ACHN (cell line): ENCODE measurements around the gene SLC28A1.

Experiments used
- DNase-seq: peaks from one replicate; pipeline ENCODE4 v3.0.0-alpha.2; 2015
- in situ Hi-C: cut with HindIII; loops from 2 replicates; pipeline ENCODE4 v1.10.0; 2017; ENCODE audit warnings: low sequenced_read_pairs, low pct_ligation_motif_present, low pct_unique_long_range_greater_than_20kb

Gene SLC28A1

DNA sequence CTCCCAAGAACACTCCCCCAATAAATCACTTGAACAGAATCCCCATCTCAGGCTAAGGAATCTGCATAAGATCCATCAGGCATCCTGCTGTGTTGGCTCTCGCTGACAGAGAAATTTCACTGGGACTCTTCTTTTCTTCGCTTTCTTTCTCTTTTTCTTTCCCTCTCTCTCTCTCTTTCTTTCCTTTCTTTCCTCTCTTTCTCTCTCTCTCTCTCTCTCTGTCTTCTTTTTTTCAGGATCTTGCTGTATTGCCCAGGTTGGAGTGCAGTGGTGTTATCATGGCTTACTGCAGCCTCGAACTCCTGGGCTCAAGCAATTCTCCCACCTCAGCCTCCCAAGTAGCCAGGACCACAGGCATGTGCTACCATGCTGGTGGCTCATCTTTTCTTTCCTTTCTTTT, 4.5 kb upstream of the SLC28A1 start:
- DNase-seq, result no peak
- in situ Hi-C loops, result no loop called here

DNA sequence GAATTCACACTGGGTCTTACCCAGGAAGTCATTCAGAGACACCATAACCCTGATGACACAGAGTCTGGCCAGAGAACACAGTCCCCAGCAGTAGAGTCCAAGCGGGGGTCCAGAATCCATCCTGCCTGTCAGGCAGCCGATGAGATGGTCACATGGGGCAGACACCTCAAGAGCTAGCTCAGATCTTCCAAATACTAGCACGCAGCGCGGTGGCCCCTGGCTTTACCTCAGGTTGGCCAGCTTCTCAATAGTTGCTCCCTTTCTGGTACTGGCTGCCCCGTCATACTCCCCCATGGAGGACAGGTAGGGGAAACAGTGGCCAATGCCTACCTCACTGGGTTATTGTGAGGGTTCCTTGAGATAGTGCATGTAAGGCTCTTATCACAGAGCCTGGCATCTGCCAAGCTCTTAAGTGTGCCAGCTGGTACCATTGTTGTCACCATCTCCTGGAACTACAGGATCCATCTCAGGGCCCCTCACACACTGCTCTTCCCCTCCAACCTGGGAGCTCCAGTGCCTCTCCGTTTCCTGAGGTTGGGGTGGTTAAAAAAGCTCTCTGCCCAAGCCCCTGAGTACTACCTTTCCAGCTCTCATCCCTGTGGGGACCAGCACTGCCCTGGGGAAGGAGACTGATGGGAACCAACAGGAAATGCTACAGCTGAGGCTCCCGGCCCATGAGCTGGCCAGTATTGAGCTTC, 3.5 kb upstream of the SLC28A1 start:
- in situ Hi-C loops, result no loop called here

DNA sequence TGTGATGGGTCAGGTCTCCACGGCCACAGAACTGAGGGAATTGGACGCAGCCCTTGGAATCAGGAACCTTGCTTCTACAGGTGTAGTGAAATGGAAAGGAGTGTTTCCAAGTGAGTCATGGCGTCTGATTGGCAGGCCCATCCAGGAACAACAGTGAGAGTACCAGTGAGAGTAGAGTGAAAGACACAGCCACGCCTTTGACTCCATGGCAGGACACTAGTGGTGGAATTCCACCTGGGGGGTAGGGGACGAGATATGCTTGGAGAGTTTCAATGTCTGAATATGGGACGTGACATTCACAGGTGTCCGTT, 3.0 kb upstream of the SLC28A1 start:
- in situ Hi-C loops, result no loop called here

More for the DNA sequence above, 3.5 kb upstream of the SLC28A1 start:
- no peak for DNase-seq

DNA sequence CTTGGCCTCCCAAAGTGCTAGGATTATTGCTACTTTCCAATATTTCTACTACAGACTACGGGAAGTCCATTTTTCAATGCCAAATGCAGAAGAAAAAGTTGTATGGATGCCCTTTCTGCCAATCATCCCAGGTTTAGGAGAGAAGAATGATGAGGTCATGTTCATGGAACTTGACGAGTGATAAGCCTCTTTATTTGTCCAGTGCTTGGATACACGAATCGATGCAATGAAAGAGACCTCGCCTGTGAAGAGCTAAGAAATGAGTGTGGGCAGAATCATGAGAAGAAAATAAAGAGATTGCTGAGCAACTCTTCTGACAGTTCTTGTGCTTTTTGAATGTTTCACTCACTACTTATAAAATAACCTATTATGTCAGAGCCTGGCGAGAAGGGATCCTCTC, 996 bp upstream of the SLC28A1 start:
- DNase-seq, result no peak
- in situ Hi-C loops, result no loop called here

More for the DNA sequence above, 3.0 kb upstream of the SLC28A1 start:
- no peak for DNase-seq

DNA sequence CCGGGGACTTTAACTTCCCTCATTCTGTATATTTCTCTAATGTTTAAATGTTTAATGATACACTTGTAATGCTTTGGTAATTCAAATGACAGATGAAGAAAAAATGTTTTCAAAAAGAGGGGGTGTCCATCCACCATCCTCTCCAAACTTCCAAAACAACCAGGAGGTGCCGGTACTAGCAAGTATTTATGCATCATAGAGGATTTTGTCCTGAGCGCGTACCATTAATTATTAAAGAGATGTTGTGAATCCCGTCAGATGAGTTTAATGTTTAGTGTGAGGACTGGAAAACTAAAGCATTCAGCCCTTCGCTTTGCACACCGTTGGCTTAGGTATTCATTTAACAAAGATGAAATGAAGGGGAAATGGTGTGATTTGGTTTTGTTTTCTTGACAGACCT, 1.3 kb downstream of the SLC28A1 start:
- in situ Hi-C loops, result no loop called here
- no peak for DNase-seq

DNA sequence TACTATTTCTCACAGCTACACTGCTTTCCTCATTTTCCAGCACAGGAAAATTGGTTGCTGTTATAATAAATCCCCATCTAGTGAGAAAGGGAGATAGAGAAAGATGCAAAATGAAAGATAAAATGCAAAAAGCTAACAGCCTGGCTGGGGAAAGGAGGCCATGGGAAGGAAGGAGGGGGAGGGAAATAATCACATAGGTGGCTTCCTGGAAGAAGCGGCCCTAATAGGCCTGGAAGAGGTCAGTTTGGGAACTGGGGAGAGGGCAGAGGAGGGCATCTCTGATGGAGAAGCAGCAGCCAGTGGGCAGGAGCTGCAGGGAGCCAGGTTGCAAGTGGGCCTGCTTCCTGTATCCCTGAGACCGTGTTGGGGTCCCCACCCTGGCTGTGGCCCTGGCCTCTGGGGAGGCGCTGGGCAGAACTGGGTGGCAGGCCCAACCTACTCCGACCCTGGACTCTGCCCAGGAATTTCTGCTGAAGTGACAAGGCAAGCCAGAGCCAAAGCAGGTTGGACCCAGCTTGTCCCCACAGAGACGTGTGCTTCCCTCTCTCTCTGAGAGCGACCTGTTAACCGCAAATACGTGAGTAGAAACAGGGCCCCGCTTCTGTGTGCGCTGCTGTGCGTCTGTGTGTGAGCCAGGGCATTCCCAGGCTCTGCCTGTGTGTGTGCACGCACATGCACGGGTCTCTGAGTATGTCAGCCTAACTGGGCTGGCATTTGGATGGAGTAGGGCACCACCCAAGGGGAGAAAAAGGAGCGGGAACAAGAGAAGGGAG, 1.9 kb downstream of the SLC28A1 start:
- DNase-seq, result no peak
- in situ Hi-C loops, result no loop called here

DNA sequence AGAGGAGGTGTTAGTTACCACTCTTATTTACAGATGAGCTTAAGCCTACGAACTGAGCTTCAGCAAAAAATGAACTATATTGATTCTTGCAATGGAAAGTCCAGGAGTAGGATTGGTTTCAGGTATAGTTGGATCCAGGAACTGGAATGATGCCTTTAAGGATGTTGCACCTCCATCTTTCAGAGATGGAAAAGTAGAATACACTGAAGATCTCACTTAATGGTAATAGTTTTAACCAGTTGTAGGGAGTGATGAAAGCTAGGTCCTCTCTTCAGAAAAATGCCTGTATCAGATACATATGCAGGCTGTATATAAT, 2.5 kb downstream of the SLC28A1 start:
- in situ Hi-C loops, result no loop called here
- no peak for DNase-seq

DNA sequence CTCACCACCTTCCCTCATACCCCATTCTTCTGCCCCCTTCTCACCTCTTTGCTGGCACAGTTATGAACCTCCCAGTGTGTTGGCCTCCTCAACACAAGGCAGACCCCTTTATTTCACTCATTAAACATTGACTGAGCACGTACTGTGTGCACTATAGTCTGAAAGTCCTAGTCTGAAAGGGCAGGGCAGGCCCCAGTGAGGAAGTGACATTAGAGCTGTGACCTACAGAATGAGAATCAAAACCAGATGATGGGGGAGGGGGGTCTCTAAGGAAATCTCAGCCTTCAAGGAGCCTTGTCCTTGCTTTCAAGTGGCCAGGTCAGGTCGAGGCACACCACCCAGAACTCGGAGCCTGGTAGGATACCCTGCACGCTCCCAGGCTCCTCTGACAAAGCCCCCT, 3.5 kb downstream of the SLC28A1 start:
- DNase-seq, result no peak
- in situ Hi-C loops, result no loop called here

DNA sequence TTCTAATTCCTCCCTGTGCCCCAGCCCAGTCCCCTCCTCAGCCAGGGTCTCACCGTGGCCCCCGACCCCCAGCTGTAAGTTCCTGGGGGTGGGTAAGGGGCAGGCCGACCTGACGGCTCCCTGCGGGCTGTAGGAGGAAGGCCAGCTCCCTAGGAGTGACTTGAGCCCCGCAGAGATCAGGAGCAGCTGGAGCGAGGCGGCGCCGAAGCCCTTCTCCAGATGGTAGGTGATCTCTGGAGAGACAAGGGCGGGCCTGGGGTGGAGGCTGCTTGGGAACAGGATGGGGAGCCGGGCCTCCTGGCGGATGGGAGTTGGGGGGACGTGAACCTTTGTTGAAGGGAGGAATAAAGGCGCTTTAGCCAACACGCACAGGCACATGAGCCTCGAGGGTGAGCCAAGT, 4.2 kb downstream of the SLC28A1 start:
- in situ Hi-C loops, result no loop called here
- DNase-seq, result no peak

DNA sequence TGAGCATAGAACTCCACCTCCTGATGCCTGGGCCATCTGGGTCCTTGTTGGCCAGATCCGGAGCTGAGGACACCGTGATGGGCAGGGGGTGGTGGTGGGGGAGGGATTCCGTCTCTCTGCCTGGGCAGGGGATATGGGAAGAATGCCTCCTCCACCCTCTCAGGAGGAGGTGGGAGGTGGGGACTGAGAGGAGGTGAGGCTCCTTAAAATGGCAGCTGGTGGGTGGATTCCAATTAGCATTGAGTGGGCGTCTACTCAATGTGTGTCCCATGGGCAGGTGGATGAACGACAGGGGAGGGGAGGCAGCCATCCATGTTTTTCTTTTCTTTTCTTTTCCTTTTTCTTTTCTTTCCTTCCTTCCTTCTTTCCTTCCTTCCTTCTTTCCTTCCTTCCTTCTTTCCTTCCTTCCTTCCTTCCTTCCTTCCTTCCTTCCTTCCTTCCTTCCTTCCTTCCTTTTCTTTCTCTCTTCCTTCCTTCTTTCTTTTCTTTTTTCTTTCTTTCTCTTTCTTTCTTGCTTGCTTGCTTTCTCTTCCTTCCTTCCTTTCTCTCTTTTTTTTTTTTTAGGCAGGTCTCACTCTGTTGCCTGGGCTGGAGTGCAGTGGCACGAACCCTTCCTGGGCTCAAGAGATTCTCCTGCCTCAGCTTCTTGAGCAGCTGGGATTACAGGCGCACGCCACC, 5.0 kb downstream of the SLC28A1 start:
- in situ Hi-C loops, result no loop called here
- DNase-seq, result no peak

DNA sequence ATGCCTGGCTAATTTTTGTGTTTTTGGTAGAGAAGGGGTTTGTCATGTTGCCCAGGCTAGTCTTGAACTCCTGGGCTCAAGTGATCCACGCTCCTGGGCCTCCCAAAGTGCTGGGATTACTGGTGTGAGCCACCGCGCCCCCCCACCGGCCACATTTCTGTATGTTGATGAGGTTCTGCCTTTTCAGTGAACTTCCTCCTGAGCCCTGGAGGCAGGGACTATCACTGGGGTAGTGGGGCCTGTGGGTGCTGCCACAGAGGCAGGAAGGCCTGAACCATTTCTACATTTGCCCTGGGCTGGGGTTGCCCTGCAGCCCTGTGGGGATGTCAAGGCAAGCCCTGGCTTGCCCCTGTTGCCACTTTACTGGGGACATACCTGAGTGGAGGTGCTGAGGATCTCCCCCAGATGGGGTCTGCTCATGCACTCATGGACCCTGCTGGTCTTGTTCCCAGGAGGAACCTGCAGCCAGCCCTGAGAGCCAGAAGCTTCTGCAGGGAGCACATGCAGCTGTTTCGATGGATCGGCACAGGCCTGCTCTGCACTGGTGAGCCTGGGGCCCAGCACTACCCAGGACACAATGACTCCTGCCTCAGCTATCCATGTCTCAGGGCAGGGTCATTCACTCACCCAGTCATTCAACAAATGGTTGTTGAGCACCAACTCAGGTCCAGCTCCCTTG, 5.7 kb downstream of the SLC28A1 start:
- no peak for DNase-seq
- in situ Hi-C loops, result no loop called here

DNA sequence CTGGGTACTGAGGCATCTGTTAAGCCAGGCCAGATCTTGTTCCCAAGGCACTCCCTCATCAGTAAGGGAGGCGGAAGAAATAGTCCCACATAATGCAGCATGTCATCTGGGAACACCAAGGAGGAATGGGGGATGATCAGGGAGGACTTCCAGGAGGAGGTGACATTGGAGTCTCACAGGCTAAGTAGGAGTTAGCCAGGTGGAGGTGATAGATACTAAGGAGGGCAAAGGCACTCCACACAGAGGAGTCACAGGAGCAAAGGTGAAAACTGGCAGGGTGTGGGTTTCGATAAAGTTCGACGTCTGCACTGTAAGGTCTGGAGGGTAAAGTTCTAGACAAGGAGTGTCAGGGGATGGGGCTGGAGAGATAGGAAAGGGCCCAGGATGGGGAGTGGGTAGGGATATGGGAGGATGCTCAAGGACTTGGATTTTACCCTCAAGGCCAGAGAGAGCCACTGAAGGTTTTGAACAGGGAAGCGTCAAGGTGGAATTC, 6.3 kb downstream of the SLC28A1 start:
- in situ Hi-C loops, result no loop called here
- no peak for DNase-seq

DNA sequence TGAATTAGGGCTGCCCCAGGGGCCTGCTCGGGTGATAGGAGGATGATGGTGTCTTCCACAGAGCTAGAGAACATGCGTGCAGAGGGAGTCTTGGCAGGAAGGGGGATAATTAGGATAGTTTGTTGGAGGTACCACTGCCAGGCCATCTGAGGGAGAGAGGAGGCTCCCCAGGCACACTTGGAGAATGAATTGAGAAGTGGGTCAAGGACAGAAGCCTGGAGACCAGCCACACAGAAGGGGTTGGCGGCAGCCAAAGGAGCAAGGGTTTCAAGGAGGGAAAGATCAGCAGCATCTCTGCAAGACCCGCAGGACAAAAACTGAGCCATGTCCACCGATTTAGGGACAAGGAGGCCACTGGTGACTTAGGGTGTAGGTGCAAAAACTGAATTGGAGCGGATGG, 6.9 kb downstream of the SLC28A1 start:
- in situ Hi-C loops, result no loop called here
- no peak for DNase-seq

DNA sequence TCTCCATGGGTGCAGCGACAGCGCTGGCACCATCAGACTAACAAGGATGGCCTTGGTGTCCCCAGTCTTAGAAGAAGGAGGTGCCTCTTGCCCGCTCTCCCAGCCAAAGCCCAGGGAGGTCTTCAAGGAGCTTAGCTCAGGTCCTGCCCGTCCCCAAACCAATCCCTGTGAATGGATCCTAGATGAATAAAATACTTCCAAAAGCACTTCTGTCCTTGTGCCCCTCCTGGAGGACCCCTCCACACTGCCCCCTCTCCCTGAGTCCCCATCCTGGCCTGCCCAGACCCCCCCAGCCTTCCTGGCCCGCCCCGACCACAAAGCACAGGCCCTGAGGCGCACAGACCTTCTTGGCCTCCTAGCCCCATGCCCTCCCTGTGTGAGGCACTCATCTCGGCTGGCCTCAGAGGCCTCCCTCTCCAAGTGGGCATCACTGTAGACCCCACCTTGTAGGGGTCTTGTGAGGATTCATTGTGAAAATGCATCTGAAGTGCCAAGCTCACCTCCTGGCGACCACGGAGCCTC, 8.4 kb downstream of the SLC28A1 start:
- in situ Hi-C loops, result no loop called here
- no peak for DNase-seq

DNA sequence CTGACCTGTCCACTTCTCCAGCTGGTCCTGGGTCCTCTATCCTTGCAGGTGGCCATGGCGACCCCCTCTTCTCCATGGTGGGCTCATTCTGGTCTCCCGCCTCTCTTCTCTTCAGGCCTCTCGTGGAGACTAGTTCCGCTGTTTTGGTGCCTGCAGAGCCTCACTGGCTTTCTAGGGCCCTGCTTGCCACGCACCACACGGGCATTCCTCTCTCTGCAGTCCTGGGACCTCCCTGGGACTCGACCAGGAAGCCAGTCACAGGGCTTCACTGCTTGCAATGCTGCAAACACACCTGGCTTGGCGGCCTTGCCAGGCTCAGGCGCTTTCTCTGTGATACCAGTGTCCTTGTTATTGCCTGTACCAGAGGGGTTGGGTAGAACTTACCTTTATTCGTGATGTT, 9.1 kb downstream of the SLC28A1 start:
- DNase-seq, result no peak
- in situ Hi-C loops, result no loop called here

DNA sequence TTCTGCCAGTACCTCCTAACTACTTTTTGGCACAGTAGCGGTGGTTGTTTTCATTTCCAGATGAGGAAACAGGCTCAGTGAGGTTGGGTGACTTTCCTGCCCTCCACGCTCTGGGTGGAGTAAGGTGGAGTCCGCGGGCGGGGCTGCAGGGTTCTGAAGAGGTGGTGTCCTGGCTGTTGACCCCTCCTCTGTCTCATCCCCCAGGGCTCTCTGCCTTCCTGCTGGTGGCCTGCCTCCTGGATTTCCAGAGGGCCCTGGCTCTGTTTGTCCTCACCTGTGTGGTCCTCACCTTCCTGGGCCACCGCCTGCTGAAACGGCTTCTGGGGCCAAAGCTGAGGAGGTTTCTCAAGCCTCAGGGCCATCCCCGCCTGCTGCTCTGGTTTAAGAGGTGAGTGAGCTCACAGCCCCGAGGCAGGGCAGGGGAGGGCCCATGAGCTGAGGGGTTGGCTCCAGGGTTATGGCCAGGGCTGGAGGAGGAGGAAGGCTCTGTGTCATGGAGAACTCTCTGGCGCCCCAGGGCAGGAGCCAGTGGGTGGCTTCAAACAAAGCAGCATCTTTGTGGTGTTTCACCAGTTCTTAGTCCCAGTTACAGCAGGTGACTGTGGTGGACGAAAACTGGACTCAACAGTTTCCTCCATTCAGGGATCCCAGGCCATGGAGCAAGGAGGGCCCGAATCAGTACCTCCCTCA, 10.4 kb downstream of the SLC28A1 start:
- no peak for DNase-seq
- in situ Hi-C loops, result no loop called here

DNA sequence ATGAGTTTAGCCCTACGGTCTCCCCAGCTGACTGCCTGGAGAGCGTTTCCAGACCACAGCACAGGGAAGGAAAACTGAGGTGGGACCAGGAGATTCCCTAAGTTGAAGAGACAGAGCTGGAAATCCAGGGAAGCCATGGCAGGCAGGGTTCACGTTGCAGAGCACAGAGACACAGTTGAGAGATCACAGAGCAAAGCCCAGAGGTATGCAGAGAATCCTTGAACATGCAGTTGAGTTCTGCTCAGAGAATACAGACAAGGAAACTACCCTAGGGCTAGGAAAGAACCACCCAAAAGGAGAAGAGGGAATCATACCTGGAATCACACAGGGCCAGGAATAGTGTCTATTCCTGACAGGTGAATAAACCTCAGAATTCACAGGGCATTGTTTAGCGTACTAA, 14.3 kb downstream of the SLC28A1 start:
- in situ Hi-C loops, result no loop called here
- no peak for DNase-seq

DNA sequence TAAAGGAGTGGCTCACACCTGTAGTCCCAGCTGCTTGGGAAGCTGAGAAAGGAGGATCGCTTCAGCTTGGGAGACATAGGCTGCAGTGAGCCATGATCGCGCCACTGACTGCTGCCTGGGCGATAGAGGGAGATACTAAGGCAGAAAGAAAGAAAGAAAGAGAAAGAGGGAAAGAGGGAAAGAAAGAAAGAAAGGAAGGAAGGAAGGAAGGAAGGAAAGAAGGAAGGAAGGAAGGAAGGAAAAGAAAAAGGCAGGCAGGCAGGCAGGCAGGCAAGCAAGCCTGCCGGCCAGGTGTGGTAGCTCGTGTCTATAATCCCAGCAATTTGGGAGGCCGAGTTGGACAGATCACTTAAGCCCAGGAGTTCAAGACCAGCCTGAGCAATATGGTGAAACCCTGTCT, 15.3 kb downstream of the SLC28A1 start:
- no peak for DNase-seq

DNA sequence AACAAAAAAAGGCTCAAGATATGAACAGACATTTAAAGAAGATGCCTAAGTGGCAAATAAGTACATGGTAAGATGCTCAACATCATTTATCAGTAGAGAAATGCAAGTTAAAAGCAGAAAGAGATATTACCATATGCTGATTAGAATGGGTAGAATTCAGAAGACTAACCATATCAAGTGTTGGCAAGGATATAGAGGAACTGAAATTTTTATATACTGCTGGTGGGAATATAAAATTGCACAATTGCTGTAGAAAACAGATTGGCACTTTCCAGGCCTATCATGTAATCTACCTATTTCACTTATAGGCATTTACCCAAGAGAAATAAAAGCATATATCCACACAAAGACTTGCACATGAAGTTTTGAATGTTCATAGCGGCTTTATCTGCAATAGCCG, 17.1 kb downstream of the SLC28A1 start:
- in situ Hi-C loops, result no loop called here

More for the DNA sequence above, 15.3 kb downstream of the SLC28A1 start:
- in situ Hi-C loops, result no loop called here

More for the DNA sequence above, 17.1 kb downstream of the SLC28A1 start:
- DNase-seq, result no peak
